Measurements from ENCODE around the gene MAN2A1. TPM values are rescaled to one million over a fixed set of nuclear protein-coding genes. Genes with fewer than 3 reads are reported as not detected.

MAN2A1 gene
- total RNA-seq, 1 experiment from 2014 or later = 35.4 TPM

DNA sequence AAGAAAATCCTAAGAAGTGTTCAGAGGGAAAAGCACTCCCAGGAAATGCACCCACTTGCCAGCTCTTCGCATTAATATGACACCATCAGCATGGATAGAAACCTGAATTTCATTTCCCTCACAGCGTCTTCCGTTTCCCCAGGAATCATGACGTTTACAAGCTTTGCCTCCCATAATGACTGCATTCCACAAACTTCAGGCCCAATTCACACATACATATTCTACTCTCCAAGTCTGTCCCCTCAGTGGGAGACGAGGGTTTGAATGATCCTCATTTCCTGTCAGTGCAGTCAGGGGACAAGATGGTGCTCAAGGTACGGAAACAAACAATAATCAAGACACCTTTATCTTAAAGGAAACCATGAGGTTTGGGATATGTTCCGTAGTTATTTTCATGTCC lies 44.9 kb upstream of the MAN2A1 start:
- no peaks in the 10 kb centered on the region for H3K79me2 ChIP-seq (ENCODE audit: insufficient read depth, low read length)
- H3K9ac ChIP-seq (ENCODE audit: low read length) = no peak overlapping the region
- no peaks in the 10 kb centered on the region for H3K9me2 ChIP-seq (ENCODE audit: insufficient read depth)
- DNase-seq (ENCODE audit: low read depth, low spot score) = no peak
- H4K20me1 ChIP-seq (ENCODE audit: insufficient read depth) = no peaks in the 10 kb centered on the region
- H3K9me3 ChIP-seq (ENCODE audit: control insufficient read depth in 1 of 2, insufficient read depth in 1 of 2, low read depth in 1 of 2, low read length in 2 of 2) = no peaks in the 10 kb centered on the region
- CTCF ChIA-PET = no interaction called here
- no peaks in the 10 kb centered on the region for H3K4me1 ChIP-seq (ENCODE audit: control insufficient read depth in 1 of 2, insufficient read depth in 2 of 2, low read length in 2 of 2)
- no peak overlapping the region for H3K4me3 ChIP-seq (replicated peaks in 1 of 2; ENCODE audit: low read depth in 1 of 2, low read length in 2 of 2)
- no peak for ATAC-seq
- intact Hi-C loops (cut with micrococcal nuclease) = no loop called here
- H3K36me3 ChIP-seq (ENCODE audit: control insufficient read depth in 1 of 2, insufficient read depth in 2 of 2, low read length in 2 of 2) = no peaks in the 10 kb centered on the region
- H3K27me3 ChIP-seq (ENCODE audit: insufficient read depth, low read length) = no peaks in the 10 kb centered on the region
- RAD21 ChIA-PET (ENCODE audit: low non-redundant PET in 1 of 2, low total read pairs in 2 of 2, uncharacterized antibody in 2 of 2, unreplicated experiment in 2 of 2) = no interaction called here
- H3K27ac ChIP-seq (ENCODE audit: low read depth, low read length) = no peak overlapping the region
- H2AFZ ChIP-seq (ENCODE audit: low read depth, low read length, poor library complexity, severe bottlenecking) = no peak overlapping the region
- POLR2A ChIA-PET = no interaction called here
- TF ChIP-seq, protein P1, sequence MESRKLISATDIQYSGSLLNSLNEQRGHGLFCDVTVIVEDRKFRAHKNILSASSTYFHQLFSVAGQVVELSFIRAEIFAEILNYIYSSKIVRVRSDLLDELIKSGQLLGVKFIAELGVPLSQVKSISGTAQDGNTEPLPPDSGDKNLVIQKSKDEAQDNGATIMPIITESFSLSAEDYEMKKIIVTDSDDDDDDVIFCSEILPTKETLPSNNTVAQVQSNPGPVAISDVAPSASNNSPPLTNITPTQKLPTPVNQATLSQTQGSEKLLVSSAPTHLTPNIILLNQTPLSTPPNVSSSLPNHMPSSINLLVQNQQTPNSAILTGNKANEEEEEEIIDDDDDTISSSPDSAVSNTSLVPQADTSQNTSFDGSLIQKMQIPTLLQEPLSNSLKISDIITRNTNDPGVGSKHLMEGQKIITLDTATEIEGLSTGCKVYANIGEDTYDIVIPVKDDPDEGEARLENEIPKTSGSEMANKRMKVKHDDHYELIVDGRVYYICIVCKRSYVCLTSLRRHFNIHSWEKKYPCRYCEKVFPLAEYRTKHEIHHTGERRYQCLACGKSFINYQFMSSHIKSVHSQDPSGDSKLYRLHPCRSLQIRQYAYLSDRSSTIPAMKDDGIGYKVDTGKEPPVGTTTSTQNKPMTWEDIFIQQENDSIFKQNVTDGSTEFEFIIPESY (IDR thresholded peaks at IDR 0.05; ENCODE audit: extremely low read depth, insufficient replicate concordance, low read length) = no peak
- TF ChIP-seq FOSL1 (IDR thresholded peaks at IDR 0.05; ENCODE audit: low read depth) (no peak), TCF7L2 (IDR thresholded peaks at IDR 0.05; ENCODE audit: borderline replicate concordance, extremely low read depth, insufficient read depth, insufficient read length) (no peak), SIN3A (IDR thresholded peaks at IDR 0.05; ENCODE audit: low read depth) (no peak), CEBPB (IDR thresholded peaks at IDR 0.05; ENCODE audit: low read depth) (no peak), RAD21 (IDR thresholded peaks at IDR 0.05; ENCODE audit: low read depth) (no peak), EZH2 (IDR thresholded peaks at IDR 0.05) (no peak), JUND (IDR thresholded peaks at IDR 0.05) (no peak)
- no peak overlapping the region for H3K4me2 ChIP-seq (ENCODE audit: low read length)
- BruUV-seq (replicated peaks) = no TSS peak

DNA sequence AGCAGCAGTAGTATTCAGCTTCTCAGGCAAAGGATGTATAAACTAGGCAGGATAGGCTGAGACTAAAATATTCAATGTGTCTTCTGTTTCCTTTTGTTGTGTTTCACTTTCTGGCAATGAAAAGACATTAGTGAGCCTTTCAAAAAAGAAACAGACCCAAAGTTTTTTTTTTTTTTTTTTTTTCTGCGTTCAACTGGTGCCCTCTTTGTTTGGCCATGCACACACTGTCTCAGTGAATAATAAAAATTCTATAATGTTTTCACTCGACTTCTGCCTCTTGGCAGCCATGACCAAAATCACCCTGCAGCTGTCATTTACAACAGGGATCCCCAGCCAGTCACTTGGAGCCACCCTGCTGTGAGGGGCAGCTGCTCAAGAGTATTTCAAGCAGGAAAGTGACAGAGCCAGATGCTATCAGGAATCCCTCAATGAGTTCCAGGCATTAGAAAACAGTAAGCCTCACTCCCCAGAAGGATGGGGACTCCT lies 44.0 kb upstream of the MAN2A1 start:
- Histone ChIP-seq H3K4me1 (ENCODE audit: control insufficient read depth in 1 of 2, insufficient read depth in 2 of 2, low read length in 2 of 2) (no peaks in the 10 kb centered on the region), H3K9me2 (ENCODE audit: insufficient read depth) (no peaks in the 10 kb centered on the region), H2AFZ (ENCODE audit: low read depth, low read length, poor library complexity, severe bottlenecking) (no peak overlapping the region), H3K27ac (ENCODE audit: low read depth, low read length) (no peak overlapping the region), H3K36me3 (ENCODE audit: control insufficient read depth in 1 of 2, insufficient read depth in 2 of 2, low read length in 2 of 2) (no peaks in the 10 kb centered on the region), H3K4me3 (replicated peaks in 1 of 2; ENCODE audit: low read depth in 1 of 2, low read length in 2 of 2) (no peak overlapping the region), H3K9ac (ENCODE audit: low read length) (no peak overlapping the region), H3K27me3 (ENCODE audit: insufficient read depth, low read length) (no peaks in the 10 kb centered on the region), H3K9me3 (ENCODE audit: control insufficient read depth in 1 of 2, insufficient read depth in 1 of 2, low read depth in 1 of 2, low read length in 2 of 2) (no peaks in the 10 kb centered on the region), H3K4me2 (ENCODE audit: low read length) (no peak overlapping the region), H3K79me2 (ENCODE audit: insufficient read depth, low read length) (no peaks in the 10 kb centered on the region), H4K20me1 (ENCODE audit: insufficient read depth) (no peaks in the 10 kb centered on the region)
- TF ChIP-seq POLR2AphosphoS5 (IDR thresholded peaks at IDR 0.05; ENCODE audit: low read depth, low read length) (no peak), CEBPB (IDR thresholded peaks at IDR 0.05; ENCODE audit: low read depth) (no peak)
- POLR2A ChIA-PET = no interaction called here
- DNase-seq (ENCODE audit: low read depth, low spot score) (no peak), ATAC-seq (no peak)
- RAD21 ChIA-PET (ENCODE audit: low non-redundant PET in 1 of 2, low total read pairs in 2 of 2, uncharacterized antibody in 2 of 2, unreplicated experiment in 2 of 2) = interaction anchor here in 1 of 2 experiments (0.6 kb wide), 1 partner anchor 829 kb away, joined by 4 read pairs; no protein-coding TSS in a partner anchor
- intact Hi-C loops (cut with micrococcal nuclease) = no loop called here
- CTCF ChIA-PET = no interaction called here
- BruUV-seq (replicated peaks) = no TSS peak

All from HCT116 (cell line).